Islet of Langerhans (tissue), 1 donor: ENCODE results near the gene PRKD1.
A peak's percentile ranks its signal among the peaks of the same experiment; 100 is the strongest.

Experiments
- FAIRE-seq: peaks from one replicate; lab custom pipeline; 2011; peaks lifted over from hg19 to GRCh38; lab: Jason Lieb, UNC

The PRKD1 gene

GRCh38 chr14:29601616-29602015 is 326.0 kb downstream of the PRKD1 start:
- FAIRE-seq = no peak

DNA sequence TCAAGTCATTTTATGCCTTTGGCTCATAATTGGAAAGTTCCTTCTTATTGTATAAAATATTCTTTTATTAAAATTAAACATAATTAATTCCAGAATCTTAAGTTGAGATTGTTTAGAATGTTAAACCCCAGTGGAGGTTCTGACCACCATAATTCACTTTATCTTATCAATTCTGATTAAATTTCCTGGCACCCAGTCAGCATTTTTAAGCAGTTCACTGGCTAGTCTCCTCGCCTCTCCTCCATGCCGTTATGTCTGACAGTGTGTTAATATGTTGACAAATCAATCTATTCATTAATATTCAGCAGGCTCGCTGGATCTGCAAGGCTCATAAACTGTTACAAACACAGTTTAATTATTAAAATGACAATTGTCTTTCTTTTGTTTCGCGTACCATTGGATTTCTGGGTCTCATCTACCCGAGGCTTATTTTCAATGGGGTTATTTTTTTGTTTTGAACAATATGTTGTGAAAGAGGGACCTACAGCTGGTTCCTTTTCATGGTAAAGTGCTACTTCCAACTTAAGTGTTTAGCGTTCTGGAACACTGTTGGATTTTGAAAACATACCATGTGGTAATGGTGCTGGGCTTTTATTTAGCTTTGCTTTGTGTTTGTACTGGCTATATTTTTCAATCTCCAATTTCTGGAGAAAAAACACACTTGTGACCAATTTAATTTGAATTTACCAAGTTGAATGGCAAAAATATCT is 339.7 kb downstream of the PRKD1 start:
- no peak for FAIRE-seq

DNA sequence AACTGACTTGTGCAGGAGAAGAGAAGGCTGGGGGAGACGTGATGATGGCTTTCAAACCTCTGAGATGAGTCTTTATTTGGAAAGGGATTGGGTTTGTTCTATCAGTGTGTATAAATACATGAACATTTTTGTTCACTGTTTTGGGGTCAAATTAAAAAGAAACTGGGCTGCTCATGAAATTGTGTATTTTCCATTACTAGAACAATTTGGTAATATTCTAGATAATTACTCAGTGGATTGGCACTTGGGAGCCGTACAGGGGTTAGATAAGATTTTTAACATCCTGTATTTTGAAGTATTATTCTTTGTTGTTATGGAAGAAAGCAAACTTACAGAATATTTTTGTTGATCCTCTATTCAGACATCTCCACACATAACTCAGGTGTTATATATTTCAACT is 340.6 kb downstream of the PRKD1 start:
- FAIRE-seq = no peak

GRCh38 chr14:29584992-29585391 is 342.7 kb downstream of the PRKD1 start:
- peak; percentile 99 for FAIRE-seq

DNA sequence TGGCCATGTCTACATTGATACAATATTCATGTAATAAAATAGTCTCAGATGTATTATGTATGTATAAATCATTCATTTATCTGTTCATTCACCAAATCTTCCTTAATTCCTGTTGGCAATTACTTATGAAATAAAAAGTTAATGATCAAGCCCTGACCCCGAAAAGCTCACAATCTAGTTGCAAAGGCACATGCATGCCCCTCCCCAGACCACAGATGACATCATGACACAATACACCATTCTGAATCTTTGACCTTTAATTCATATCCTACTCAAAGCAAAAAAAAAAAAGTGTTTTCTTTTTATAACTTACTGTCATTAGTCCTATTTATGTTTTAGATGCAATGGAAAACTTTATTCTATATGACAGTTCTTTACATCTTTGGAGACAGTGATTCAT is 346.9 kb downstream of the PRKD1 start:
- FAIRE-seq = no peak

DNA sequence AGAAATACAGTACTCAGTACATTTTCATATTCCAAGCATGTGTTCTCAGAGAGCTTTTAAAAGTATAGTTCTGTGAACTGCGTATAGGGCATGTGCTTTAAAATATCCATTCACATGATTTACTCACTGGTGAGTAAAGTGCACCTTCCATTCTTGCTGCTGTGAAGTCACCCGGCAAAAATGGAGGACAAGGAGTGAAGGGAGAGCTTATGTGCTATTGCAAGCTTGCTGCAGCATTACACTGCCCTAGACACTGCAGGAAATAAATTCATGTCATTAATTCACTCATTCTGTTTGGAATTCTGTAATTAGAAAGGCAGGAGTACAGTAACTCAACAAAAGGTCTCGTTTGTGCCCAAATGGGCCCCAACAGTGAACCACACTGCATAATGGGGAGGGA is 347.8 kb downstream of the PRKD1 start:
- FAIRE-seq = no peak

DNA sequence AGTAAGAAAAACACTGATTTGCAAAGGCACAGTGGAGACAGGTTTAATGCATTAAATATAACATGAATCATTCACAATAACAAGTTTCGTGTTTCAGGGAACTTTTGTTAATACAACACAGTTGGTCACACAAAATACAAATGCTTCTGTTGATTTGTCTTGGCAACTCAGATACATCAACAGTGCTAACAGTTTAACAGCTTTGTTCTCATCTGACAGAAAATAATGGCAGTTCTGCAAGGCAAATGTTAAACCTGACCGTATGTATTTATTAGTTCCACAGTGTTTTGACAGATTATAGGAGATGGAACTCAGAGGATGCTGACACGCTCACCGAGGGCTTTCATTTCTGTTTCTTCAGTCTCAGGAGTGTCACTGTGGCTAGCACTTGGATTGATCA is 350.7 kb downstream of the PRKD1 start:
- FAIRE-seq = no peak

DNA sequence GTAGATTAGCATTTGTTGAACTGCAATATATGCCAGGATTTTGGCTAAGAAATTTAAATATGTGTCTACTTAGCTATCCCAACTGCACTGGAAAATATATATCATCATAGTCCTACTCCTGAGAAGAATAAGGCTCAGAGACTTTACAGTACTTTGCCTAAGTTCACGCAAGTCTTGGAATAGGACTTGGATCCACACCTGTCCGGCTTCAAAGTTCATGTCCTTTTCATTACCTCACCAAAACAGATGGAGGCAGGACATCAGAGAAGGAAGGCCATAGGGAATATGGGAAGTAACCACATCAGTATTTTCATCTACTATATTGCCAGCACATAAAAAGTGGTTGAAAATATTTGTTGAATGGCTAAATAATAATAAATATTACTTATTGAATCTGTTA is 358.5 kb downstream of the PRKD1 start:
- no peak for FAIRE-seq

GRCh38 chr14:29566194-29566593 is 361.5 kb downstream of the PRKD1 start:
- FAIRE-seq = no peak

DNA sequence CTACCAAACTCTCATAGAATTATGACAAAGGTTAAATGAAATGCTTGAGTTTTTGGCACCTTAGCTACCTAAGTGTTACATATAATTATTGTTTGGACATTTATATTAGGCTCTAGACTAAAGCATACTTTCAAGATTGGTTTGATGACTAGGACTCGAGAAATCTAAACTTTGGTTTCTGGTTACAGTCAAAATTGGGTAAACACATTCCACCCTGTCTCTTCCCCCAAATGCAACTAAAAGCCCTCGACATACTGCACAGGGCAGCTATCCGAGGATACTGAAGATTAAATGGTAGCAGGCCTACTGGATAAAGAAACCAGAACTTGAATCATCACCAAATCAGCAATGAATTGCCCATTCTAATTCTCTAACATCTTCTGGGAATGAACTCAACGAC is 369.1 kb downstream of the PRKD1 start:
- no peak for FAIRE-seq

GRCh38 chr14:29554335-29554734 is 373.3 kb downstream of the PRKD1 start:
- FAIRE-seq = no peak

GRCh38 chr14:29553427-29553826 is 374.2 kb downstream of the PRKD1 start:
- no peak for FAIRE-seq

DNA sequence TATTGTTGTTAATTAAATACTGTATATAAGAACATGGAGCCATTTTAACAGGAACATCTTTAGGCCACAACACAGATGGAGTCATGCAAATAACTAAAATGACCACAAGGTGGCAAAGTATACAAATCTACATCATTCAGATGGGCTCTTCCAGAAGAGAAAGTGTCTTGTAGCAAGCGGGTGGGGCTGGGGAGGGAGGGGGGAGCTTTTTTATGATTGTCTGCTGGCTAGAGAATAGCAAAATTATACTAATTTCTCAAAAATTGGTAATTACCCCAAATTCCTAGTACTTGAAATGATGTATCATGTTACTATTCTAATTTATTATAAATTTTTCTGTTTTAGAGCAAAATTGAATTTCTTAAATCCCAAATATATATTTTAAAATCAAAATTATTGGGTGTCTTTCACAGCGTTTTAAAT is 378.7 kb downstream of the PRKD1 start:
- peak; percentile 90 for FAIRE-seq

- no peak for FAIRE-seq
These were observed 381.9 kb downstream of the PRKD1 start for GRCh38 chr14:29545714-29546113.

- FAIRE-seq = peak; percentile 9
These were observed 390.6 kb downstream of the PRKD1 start for GRCh38 chr14:29536886-29537511.

DNA sequence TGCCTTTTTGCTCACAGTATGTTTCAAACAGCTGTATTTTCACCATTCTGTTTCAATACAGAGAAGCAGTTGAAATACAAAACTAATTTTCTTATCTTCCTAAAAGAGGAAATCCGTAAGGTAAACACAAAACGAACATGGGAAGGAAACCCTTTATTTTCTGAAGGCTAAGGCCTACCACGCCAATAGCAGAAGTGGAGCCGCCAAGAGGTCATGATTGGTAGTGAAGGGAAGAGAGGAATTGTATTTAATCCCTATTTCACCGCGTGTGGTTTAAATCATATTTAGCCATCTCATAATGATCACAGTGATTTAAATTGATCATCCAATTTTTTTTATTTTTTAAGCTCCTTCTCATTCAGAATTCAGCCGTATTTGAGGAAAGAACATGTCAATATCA is 398.2 kb downstream of the PRKD1 start:
- FAIRE-seq = no peak

DNA sequence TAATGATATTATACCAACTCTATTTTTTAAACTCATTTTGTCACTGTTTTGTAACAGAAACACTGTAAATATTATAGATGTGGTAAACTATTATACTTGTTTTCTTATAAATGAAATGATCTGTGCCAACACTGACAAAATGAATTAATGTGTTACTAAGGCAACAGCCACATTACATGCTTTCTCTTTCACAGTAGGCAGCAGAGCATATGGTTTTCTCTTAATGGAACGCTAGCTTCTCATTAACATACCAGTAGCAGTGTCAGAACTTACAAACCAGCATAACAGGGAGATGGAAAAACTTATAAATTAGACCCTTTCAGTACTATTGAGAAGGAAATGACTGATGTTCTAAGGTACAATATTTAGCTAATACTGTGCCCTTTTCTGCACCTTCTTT is 398.8 kb downstream of the PRKD1 start:
- FAIRE-seq = no peak

DNA sequence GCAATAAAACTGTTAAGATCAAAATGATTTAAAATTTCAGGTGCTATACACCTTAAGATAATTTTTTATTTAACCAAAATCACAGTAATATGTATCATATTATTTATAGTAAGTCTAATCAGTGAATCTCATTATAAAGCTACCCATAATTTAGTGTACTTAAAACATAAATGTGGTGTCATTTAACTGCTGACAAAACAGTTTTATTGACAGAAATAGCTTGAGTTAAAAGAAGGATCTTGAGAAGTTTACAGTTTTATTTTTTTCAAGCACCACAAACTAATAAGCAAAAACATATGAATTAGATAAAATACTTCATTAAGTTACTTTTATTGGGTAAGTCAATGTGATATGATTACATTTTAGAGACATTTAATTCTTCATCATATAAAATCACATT is 400.4 kb downstream of the PRKD1 start:
- FAIRE-seq = peak; percentile 87
